Gastroesophageal sphincter (tissue), 4 donors: ENCODE measurements around the gene CRTC2. TPM values are rescaled to one million over a fixed set of nuclear protein-coding genes. Genes with fewer than 3 reads are reported as not detected.
"Not testable (repeated sequence)": the region's sequence is repeated elsewhere in the genome, so short reads cannot be mapped to it uniquely, and the experiment has no call there.

Experiments
- ATAC-seq: fragments of 150-250 bp; one replicate; pipeline ENCODE4 v1.9.1; 2016; ENCODE audit warnings: mild to moderate bottlenecking, moderate library complexity
- H3K27ac ChIP-seq, 4 donors: fragments of 200-600 bp; sonication (generic) in 3 of 4; 1 replicate in 3 of 4; 2 replicates in 1 of 4; pipeline ENCODE4 v1.5.1; 2016 to 2019
- H3K27me3 ChIP-seq: fragments of 200-600 bp; sonication (generic); one replicate; pipeline ENCODE4 v1.5.1; 2019
- H3K36me3 ChIP-seq, 2 donors: fragments of 200-600 bp; sonication (generic); one replicate each; pipeline ENCODE4 v1.5.1; 2019; ENCODE audit warnings: control low read depth in 1 of 2
- H3K4me1 ChIP-seq, 3 donors: fragments of 200-600 bp; sonication (generic); 1 replicate in 2 of 3; 2 replicates in 1 of 3; pipeline ENCODE4 v1.5.1; 2016 to 2019; ENCODE audit warnings: control low read depth in 2 of 3
- H3K4me3 ChIP-seq, 2 donors: fragments of 200-600 bp; sonication (generic); one replicate each; pipeline ENCODE4 v1.5.1; 2019; ENCODE audit warnings: mild to moderate bottlenecking in 1 of 2, moderate library complexity in 1 of 2
- H3K9me3 ChIP-seq, 3 donors: fragments of 200-600 bp; sonication (generic); one replicate each; pipeline ENCODE4 v1.5.1; 2017 to 2019; ENCODE audit warnings: control low read depth in 2 of 3
- EP300 ChIP-seq: sonication (generic); formaldehyde crosslinking; IDR thresholded peaks from one replicate; pipeline ENCODE4 v1.6.1; 2017; ENCODE audit warnings: antibody characterized with exemption, mild to moderate bottlenecking
- POLR2A ChIP-seq, 2 donors: fragments of 450-650 bp; IDR thresholded peaks; one replicate each; pipeline ENCODE4 v1.6.1; 2017; ENCODE audit warnings: antibody characterized with exemption in 2 of 2, mild to moderate bottlenecking in 2 of 2, moderate library complexity in 1 of 2
- POLR2AphosphoS5 ChIP-seq: sonication (generic); formaldehyde crosslinking; IDR thresholded peaks from one replicate; pipeline ENCODE4 v1.6.1; 2017; ENCODE audit warnings: antibody characterized with exemption
- WGBS, 2 donors: methylation state at CpG; one replicate each; pipeline ENCODE4 v1.1.5; 2018; ENCODE audit warnings: low coverage in 1 of 2; 5-methylcytosine and 5-hydroxymethylcytosine counted together
- total RNA-seq, 4 donors: library from RNA; depleted of rRNA; stranded (reverse); fragments of >200 nt; gene quantifications; one replicate each; pipeline ENCODE4 v1.1.0, GENCODE V29; 2016
- TF ChIP-seq, protein P1 (sequence below), 4 experiments: fragments of 200-600 bp in 2 of 4; fragments of 450-650 bp in 2 of 4; sonication (generic) in 1 of 4; IDR thresholded peaks; one replicate each; pipeline ENCODE4 v1.5.1; 2017 to 2019; ENCODE audit warnings: antibody characterized with exemption in 4 of 4, mild to moderate bottlenecking in 2 of 4, moderate library complexity in 2 of 4

Gene CRTC2, protein sequence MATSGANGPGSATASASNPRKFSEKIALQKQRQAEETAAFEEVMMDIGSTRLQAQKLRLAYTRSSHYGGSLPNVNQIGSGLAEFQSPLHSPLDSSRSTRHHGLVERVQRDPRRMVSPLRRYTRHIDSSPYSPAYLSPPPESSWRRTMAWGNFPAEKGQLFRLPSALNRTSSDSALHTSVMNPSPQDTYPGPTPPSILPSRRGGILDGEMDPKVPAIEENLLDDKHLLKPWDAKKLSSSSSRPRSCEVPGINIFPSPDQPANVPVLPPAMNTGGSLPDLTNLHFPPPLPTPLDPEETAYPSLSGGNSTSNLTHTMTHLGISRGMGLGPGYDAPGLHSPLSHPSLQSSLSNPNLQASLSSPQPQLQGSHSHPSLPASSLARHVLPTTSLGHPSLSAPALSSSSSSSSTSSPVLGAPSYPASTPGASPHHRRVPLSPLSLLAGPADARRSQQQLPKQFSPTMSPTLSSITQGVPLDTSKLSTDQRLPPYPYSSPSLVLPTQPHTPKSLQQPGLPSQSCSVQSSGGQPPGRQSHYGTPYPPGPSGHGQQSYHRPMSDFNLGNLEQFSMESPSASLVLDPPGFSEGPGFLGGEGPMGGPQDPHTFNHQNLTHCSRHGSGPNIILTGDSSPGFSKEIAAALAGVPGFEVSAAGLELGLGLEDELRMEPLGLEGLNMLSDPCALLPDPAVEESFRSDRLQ
- 10 to 100 TPM; 13.9 to 21.2 (median 15.6) TPM for total RNA-seq

DNA sequence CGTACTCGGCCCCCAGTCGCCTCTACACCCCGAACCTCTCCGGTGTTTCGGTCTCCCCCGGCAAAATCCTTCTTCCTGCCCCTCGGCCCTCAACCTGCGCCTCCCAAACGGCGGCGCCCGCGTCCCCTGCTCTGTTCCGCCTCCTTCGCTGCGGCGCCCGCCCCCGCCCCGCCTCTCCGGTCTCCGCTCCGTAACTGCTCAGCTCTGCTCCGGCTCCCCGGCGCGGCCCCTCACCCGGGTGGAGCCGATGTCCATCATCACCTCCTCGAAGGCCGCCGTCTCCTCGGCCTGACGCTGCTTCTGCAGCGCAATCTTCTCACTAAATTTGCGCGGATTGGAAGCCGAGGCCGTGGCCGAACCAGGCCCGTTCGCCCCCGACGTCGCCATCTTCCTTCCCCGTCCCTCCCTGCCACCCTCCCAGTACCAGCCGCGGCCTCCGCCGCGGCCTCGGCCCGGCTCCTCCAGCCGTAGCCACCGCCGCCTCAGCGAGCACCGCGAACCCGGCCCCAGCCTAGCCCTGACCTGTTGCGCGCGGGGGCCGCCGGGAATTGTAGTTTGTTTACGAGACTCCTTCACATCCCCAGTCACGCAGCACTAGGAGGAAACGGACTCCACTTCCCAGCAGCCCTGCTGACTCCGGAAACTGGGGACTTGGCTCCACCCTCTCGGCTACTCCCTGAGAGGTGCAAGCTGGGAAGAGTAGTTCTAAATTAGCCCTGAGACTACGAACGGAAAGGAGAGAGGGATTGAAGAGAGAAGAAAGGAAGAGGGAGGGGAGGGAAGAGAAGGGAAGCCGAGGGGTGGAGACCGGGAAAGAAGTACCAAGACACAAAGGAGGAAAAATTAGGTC, at the start of gene CRTC2:
Gene CRTC2, minus strand, starts transcription at position 502 of the 850 bp plus-strand sequence. Its CDS starts 115 bp downstream, at position 387.
- peaks cover 0 to 87% (median 40%) of the 10 kb centered on the region in 3 donors for H3K4me1 ChIP-seq
- 0% methylated on average over 3 to 31 of the region's 75 CpGs for WGBS, 2 donors
- H3K36me3 ChIP-seq = peaks cover 0 to 45% of the 10 kb centered on the region in 2 donors
- peak within 1 kb of the TSS; percentile 66 to 95 for H3K4me3 ChIP-seq
- H3K9me3 ChIP-seq = no peaks in the 10 kb centered on the region
- no peak for TF ChIP-seq EP300
- TF ChIP-seq, protein P1, sequence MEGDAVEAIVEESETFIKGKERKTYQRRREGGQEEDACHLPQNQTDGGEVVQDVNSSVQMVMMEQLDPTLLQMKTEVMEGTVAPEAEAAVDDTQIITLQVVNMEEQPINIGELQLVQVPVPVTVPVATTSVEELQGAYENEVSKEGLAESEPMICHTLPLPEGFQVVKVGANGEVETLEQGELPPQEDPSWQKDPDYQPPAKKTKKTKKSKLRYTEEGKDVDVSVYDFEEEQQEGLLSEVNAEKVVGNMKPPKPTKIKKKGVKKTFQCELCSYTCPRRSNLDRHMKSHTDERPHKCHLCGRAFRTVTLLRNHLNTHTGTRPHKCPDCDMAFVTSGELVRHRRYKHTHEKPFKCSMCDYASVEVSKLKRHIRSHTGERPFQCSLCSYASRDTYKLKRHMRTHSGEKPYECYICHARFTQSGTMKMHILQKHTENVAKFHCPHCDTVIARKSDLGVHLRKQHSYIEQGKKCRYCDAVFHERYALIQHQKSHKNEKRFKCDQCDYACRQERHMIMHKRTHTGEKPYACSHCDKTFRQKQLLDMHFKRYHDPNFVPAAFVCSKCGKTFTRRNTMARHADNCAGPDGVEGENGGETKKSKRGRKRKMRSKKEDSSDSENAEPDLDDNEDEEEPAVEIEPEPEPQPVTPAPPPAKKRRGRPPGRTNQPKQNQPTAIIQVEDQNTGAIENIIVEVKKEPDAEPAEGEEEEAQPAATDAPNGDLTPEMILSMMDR (IDR thresholded peaks at IDR 0.05) = peak in 1 of 4 experiments; percentile 27
- TF ChIP-seq POLR2A (IDR thresholded peaks at IDR 0.05) = peak; percentile 74 to 82
- peak; percentile 78 for TF ChIP-seq POLR2AphosphoS5
- H3K27ac ChIP-seq = peak within 1 kb of the TSS; percentile 75 to 96 (median 90)
- ATAC-seq = peak; percentile 91
- no peaks in the 10 kb centered on the region for H3K27me3 ChIP-seq

DNA sequence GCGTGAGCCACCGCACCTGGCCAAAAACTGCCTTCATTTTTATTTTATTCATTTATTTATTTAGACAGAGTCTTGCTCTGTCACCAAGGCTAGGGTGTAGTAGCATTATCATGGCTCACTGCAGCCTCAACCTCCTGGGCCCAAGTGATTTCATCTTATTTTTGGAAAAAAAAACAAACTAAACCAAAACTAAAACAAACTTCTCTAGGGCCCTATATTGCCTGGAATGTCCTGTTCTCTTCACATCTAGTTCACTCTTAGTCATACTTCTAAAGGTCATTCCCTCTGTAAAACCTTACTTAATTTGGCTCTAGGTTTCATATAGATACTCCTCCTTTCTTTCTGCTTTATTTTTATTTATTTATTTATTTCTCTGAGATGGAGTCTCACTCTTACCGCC, 47.7 kb upstream of the CRTC2 start:
- no peak overlapping the region for H3K27ac ChIP-seq
- no peaks in the 10 kb centered on the region for H3K27me3 ChIP-seq
- no peaks in the 10 kb centered on the region for H3K36me3 ChIP-seq
- 88 to 92% methylated on average over 2 to 3 of the region's 3 CpGs for WGBS, 2 donors
- no peaks in the 10 kb centered on the region for H3K9me3 ChIP-seq
- TF ChIP-seq POLR2A (IDR thresholded peaks at IDR 0.05) (no peak), POLR2AphosphoS5 (no peak), EP300 (no peak)
- TF ChIP-seq, protein P1 (IDR thresholded peaks at IDR 0.05) = no peak
- no peak for ATAC-seq
- H3K4me1 ChIP-seq = no peaks in the 10 kb centered on the region
- H3K4me3 ChIP-seq = no peak overlapping the region

DNA sequence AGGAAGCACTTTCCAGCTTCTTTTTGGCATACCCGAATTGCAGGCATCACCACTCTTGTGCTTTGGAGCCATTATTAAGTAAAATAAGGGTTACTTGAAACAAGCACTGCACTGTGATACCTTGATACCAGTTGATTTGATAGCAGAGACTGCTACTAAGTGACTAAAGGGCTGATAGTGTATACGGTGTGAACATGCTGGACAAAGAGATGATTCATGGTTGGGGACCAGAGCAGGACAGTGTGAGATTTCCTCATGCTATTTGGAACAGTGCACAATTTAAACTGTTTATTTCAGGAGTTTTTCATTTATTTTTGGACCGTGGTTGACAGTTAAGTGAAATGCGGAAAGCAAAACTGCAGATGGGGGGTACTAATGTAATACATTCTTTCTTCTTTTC, 42.0 kb upstream of the CRTC2 start:
- no peak for ATAC-seq
- TF ChIP-seq POLR2A (IDR thresholded peaks at IDR 0.05) (no peak), POLR2AphosphoS5 (no peak)
- WGBS, 2 donors = 70 to 73% methylated on average over 4 of the region's 4 CpGs

DNA sequence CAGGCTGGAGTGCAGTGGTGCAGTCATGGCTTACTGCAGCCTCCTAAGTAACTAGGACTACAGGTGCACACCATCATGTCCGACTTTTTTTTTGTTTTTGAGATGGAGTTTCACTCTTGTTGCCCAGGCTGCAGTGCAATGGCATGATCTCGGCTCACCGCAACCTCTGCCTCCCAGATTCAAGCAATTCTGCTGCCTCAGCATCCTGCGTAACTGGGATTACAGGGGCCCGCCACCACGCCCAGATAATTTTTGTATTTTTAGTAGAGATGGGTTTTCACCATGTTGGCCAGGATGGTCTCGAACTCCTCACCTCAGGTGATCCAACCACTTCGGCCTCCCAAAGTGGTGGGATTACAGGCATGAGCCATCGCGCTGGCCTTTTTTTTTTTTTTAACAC, 38.5 kb upstream of the CRTC2 start:
- WGBS, 2 donors = 89 to 100% methylated on average over 2 to 9 of the region's 10 CpGs
- H3K4me3 ChIP-seq, H3K27ac ChIP-seq, ATAC-seq, H3K9me3 ChIP-seq, H3K27me3 ChIP-seq: not testable (repeated sequence)
- Histone ChIP-seq H3K36me3 (peaks cover 0 to 45% of the 10 kb centered on the region in 2 donors), H3K4me1 (peaks cover 3 to 31% (median 11%) of the 10 kb centered on the region in 3 donors)

More for the DNA sequence above, 42.0 kb upstream of the CRTC2 start:
- H3K36me3 ChIP-seq = peaks cover 0 to 10% of the 10 kb centered on the region in 2 donors
- no peak overlapping the region for H3K27ac ChIP-seq
- no peaks in the 10 kb centered on the region for H3K9me3 ChIP-seq
- H3K27me3 ChIP-seq = no peaks in the 10 kb centered on the region
- H3K4me1 ChIP-seq = peaks cover 0 to 1% (median 0%) of the 10 kb centered on the region in 3 donors
- H3K4me3 ChIP-seq = no peak overlapping the region

DNA sequence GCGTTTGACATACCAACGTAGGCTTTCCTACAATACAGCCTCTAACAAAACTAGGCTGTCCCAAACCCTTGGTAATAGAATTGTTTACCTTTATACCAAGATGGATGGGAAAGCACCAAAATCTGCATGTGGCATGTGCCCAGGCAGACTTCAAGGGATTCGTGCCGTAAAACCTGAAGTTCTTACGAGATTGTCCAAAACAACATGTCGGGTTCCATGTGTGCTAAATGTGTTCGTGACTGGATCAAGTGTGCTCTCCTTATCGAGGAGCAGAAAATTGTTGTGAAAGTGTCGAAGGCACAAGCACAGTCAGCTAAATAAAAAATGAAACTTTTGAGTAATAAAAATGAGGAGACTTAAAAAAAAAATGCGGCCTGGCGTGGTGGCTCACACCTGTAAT, 37.2 kb upstream of the CRTC2 start:
- Histone ChIP-seq H3K4me3 (no peak overlapping the region), H3K4me1 (peaks cover 6 to 37% (median 15%) of the 10 kb centered on the region in 3 donors), H3K36me3 (peaks cover 0 to 48% of the 10 kb centered on the region in 2 donors), H3K27me3 (no peaks in the 10 kb centered on the region), H3K9me3 (no peaks in the 10 kb centered on the region), H3K27ac (no peak overlapping the region)
- 82 to 91% methylated on average over 4 to 11 of the region's 11 CpGs for WGBS, 2 donors
- ATAC-seq = no peak
- TF ChIP-seq POLR2A (IDR thresholded peaks at IDR 0.05) (no peak), POLR2AphosphoS5 (no peak), EP300 (no peak)
- TF ChIP-seq, protein P1 (IDR thresholded peaks at IDR 0.05) = no peak
